Measurements from ENCODE around the gene NXPH3.

NXPH3 gene

DNA sequence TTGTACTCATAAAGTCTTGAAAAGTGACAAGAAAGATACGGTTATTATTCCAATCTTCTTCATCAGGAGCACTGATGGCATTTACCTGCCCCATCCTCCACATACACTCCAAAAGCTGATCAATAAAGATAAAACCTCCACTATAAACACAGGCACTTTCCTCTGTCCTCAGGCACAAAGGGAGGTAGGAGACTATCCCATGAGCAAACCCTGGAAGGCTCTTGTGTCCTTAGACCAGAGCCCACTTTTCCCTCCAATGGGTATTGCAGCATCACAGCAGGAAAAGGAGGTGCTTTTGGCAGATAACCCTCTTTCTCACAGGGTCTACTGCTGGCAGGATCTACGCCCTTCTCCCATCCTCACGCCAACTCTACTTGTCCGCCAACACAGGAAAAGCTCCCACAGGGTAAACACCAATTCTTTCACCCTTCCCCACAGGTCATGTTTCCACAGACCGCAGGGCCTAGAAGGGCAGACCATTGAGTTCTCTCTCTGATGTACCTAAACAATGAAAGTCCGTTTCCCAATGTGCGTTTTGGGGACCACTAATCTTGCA, 28.7 kb downstream of the NXPH3 start:
- Histone ChIP-seq H3K9me3 (ENCODE audit: insufficient read depth, low read depth, low read length) (no peaks in the 10 kb centered on the region), H3K4me2 (ENCODE audit: low read depth, low read length, poor library complexity, severe bottlenecking) (no peak overlapping the region), H4K20me1 (ENCODE audit: insufficient read depth, low read length, poor library complexity, severe bottlenecking) (no peaks in the 10 kb centered on the region), H3K9me2 (replicated peaks; ENCODE audit: low read depth, low read length) (no peaks in the 10 kb centered on the region), H3K36me3 (ENCODE audit: insufficient read depth, low read length) (peaks cover 88% of the 10 kb centered on the region), H3K27me3 (ENCODE audit: insufficient read depth, low read length, poor library complexity, severe bottlenecking) (no peaks in the 10 kb centered on the region), H3K79me2 (ENCODE audit: insufficient read depth, low read length) (no peaks in the 10 kb centered on the region), H3K4me1 (ENCODE audit: insufficient read depth, low read length, poor library complexity, severe bottlenecking) (no peaks in the 10 kb centered on the region), H3F3A (ENCODE audit: low read depth) (no peaks in the 10 kb centered on the region), H3K4me3 (ENCODE audit: low read length, poor library complexity, severe bottlenecking) (no peak overlapping the region), H2AFZ (ENCODE audit: low read length) (no peak overlapping the region), H3K9ac (ENCODE audit: low read depth, low read length, poor library complexity, severe bottlenecking) (no peak overlapping the region)
- no peak for TF ChIP-seq EZH2phosphoT487 (IDR thresholded peaks at IDR 0.05; ENCODE audit: borderline replicate concordance)
- TF ChIP-seq, protein P1, sequence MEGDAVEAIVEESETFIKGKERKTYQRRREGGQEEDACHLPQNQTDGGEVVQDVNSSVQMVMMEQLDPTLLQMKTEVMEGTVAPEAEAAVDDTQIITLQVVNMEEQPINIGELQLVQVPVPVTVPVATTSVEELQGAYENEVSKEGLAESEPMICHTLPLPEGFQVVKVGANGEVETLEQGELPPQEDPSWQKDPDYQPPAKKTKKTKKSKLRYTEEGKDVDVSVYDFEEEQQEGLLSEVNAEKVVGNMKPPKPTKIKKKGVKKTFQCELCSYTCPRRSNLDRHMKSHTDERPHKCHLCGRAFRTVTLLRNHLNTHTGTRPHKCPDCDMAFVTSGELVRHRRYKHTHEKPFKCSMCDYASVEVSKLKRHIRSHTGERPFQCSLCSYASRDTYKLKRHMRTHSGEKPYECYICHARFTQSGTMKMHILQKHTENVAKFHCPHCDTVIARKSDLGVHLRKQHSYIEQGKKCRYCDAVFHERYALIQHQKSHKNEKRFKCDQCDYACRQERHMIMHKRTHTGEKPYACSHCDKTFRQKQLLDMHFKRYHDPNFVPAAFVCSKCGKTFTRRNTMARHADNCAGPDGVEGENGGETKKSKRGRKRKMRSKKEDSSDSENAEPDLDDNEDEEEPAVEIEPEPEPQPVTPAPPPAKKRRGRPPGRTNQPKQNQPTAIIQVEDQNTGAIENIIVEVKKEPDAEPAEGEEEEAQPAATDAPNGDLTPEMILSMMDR (conservative IDR thresholded peaks at IDR 0.05; ENCODE audit: low read length) = no peak

GRCh38 chr17:49610883-49611584, 35.4 kb downstream of the NXPH3 start:
- Histone ChIP-seq H3K9me3 (ENCODE audit: insufficient read depth, low read depth, low read length) (no peaks in the 10 kb centered on the region), H3K9me2 (replicated peaks; ENCODE audit: low read depth, low read length) (no peaks in the 10 kb centered on the region), H3K9ac (ENCODE audit: low read depth, low read length, poor library complexity, severe bottlenecking) (no peak overlapping the region), H3F3A (ENCODE audit: low read depth) (no peaks in the 10 kb centered on the region), H3K27me3 (ENCODE audit: insufficient read depth, low read length, poor library complexity, severe bottlenecking) (no peaks in the 10 kb centered on the region), H2AFZ (ENCODE audit: low read length) (no peak overlapping the region), H3K36me3 (ENCODE audit: insufficient read depth, low read length) (peaks cover 76% of the 10 kb centered on the region; the same call in 1 of the 2 replicates), H4K20me1 (ENCODE audit: insufficient read depth, low read length, poor library complexity, severe bottlenecking) (peaks cover 6% of the 10 kb centered on the region), H3K4me1 (ENCODE audit: insufficient read depth, low read length, poor library complexity, severe bottlenecking) (peaks cover 24% of the 10 kb centered on the region), H3K4me3 (ENCODE audit: low read length, poor library complexity, severe bottlenecking) (no peak overlapping the region), H3K79me2 (ENCODE audit: insufficient read depth, low read length) (peaks cover 7% of the 10 kb centered on the region; the same call in 1 of the 2 replicates), H3K4me2 (ENCODE audit: low read depth, low read length, poor library complexity, severe bottlenecking) (no peak overlapping the region)
- no peak for TF ChIP-seq EZH2phosphoT487 (IDR thresholded peaks at IDR 0.05; ENCODE audit: borderline replicate concordance)
- TF ChIP-seq, protein P1 (conservative IDR thresholded peaks at IDR 0.05; ENCODE audit: low read length) = no peak

GRCh38 chr17:49612726-49613125, 37.1 kb downstream of the NXPH3 start:
- H3K4me3 ChIP-seq (ENCODE audit: low read length, poor library complexity, severe bottlenecking) = no peak overlapping the region
- no peaks in the 10 kb centered on the region for H3K9me2 ChIP-seq (replicated peaks; ENCODE audit: low read depth, low read length)
- peaks cover 7% of the 10 kb centered on the region; the same call in 1 of the 2 replicates for H3K79me2 ChIP-seq (ENCODE audit: insufficient read depth, low read length)
- H3K4me2 ChIP-seq (ENCODE audit: low read depth, low read length, poor library complexity, severe bottlenecking) = peak overlapping the region; percentile 29
- peaks cover 24% of the 10 kb centered on the region for H3K4me1 ChIP-seq (ENCODE audit: insufficient read depth, low read length, poor library complexity, severe bottlenecking)
- peaks cover 77% of the 10 kb centered on the region; the same call in 1 of the 2 replicates for H3K36me3 ChIP-seq (ENCODE audit: insufficient read depth, low read length)
- no peak for TF ChIP-seq EZH2phosphoT487 (IDR thresholded peaks at IDR 0.05; ENCODE audit: borderline replicate concordance)
- H3K9ac ChIP-seq (ENCODE audit: low read depth, low read length, poor library complexity, severe bottlenecking) = peak overlapping the region; percentile 11
- H4K20me1 ChIP-seq (ENCODE audit: insufficient read depth, low read length, poor library complexity, severe bottlenecking) = peaks cover 6% of the 10 kb centered on the region
- H3K9me3 ChIP-seq (ENCODE audit: insufficient read depth, low read depth, low read length) = no peaks in the 10 kb centered on the region
- no peaks in the 10 kb centered on the region for H3K27me3 ChIP-seq (ENCODE audit: insufficient read depth, low read length, poor library complexity, severe bottlenecking)
- H2AFZ ChIP-seq (ENCODE audit: low read length) = no peak overlapping the region
- no peaks in the 10 kb centered on the region for H3F3A ChIP-seq (ENCODE audit: low read depth)

Data from Loucy (cell line).